HL-60 (cell line): Measurements from ENCODE around the gene BRAP.
"Not testable (repeated sequence)": the region's sequence is repeated elsewhere in the genome, so short reads cannot be mapped to it uniquely, and the experiment has no call there.

Source experiments
- DNase-seq, 2 experiments: peaks; one replicate each; pipeline ENCODE4 v3.0.0-alpha.2; 2010 to 2020; ENCODE audit warnings: low read depth in 1 of 2, low spot score in 1 of 2
- H3K27ac ChIP-seq: fragments of 250-450 bp; sonication (Bioruptor Pico); replicated peaks from 2 replicates; pipeline ENCODE4 v1.5.1; 2020; ENCODE audit warnings: mild to moderate bottlenecking, moderate library complexity
- H3K27me3 ChIP-seq: fragments of 250-450 bp; sonication (Bioruptor Pico); 2 replicates; pipeline ENCODE4 v1.5.1; 2021; ENCODE audit warnings: mild to moderate bottlenecking, moderate library complexity; ENCODE audit not compliant: insufficient read depth, poor library complexity, severe bottlenecking
- H3K4me3 ChIP-seq: replicated peaks from 2 replicates; pipeline ENCODE4 v1.5.1; 2011; ENCODE audit warnings: mild to moderate bottlenecking, control low read depth, low read length; ENCODE audit not compliant: insufficient read depth
- GABPA ChIP-seq: IDR thresholded peaks from 2 replicates; pipeline ENCODE4 v1.6.1; 2012; ENCODE audit warnings: low read depth
- POLR2AphosphoS5 ChIP-seq: IDR thresholded peaks from 2 replicates; pipeline ENCODE4 v1.6.1; 2012; ENCODE audit warnings: low read depth
- REST ChIP-seq: IDR thresholded peaks from 2 replicates; pipeline ENCODE4 v1.6.1; 2012; ENCODE audit warnings: low read depth; ENCODE audit not compliant: insufficient replicate concordance
- SPI1 ChIP-seq: IDR thresholded peaks from 2 replicates; pipeline ENCODE4 v1.6.1; 2012; ENCODE audit warnings: low read depth, mild to moderate bottlenecking, borderline replicate concordance
- TF ChIP-seq, protein P1 (sequence below): IDR thresholded peaks from one replicate; pipeline ENCODE4 v1.5.1; 2011; ENCODE audit warnings: low read length, control low read depth, inconsistent platforms; ENCODE audit not compliant: insufficient read depth

The BRAP gene

DNA sequence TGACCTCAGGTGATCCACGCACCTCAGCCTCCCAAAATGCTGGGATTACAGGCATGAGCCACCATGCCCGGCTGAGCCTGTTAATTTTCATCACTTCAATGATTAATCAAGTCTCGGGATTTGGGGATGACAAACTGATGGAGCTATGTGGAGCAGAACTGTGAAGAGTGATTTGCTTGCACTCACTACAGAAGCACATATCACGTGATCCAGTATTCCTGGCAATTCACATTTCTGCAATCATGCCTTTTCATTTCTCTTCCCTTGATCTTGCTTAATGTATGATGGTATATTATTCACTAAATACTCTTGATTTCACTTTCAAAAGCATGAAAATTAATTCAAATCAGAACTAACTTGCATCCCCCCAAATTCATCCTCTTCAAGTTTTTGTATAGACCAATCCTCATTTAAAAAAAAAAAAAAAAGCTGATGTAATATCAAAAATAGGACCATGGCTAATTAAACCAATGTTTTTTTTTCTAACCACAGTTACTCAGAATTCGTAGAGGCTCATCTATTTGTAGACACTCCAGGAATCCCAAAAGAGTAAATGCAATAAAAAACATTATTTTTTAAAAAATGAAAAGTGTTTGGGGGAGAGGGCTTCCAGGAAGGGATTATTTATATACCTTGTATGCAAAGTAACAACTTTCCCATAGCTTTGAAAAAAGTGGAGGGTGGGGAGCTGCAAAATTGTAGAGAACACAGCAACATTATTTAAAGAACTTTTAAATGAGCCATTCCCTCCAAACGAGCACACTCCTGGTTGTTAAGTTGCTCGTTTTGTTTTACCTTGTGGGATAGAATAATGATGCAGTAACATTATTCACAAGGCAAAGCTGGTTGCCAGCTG is 79.6 kb downstream of the BRAP start:
- H3K4me3 ChIP-seq, result no peak overlapping the region
- no peak for DNase-seq
- H3K27ac ChIP-seq, result no peak overlapping the region
- TF ChIP-seq POLR2AphosphoS5 (no peak), REST (no peak), SPI1 (no peak), GABPA (no peak)
- TF ChIP-seq, protein P1, sequence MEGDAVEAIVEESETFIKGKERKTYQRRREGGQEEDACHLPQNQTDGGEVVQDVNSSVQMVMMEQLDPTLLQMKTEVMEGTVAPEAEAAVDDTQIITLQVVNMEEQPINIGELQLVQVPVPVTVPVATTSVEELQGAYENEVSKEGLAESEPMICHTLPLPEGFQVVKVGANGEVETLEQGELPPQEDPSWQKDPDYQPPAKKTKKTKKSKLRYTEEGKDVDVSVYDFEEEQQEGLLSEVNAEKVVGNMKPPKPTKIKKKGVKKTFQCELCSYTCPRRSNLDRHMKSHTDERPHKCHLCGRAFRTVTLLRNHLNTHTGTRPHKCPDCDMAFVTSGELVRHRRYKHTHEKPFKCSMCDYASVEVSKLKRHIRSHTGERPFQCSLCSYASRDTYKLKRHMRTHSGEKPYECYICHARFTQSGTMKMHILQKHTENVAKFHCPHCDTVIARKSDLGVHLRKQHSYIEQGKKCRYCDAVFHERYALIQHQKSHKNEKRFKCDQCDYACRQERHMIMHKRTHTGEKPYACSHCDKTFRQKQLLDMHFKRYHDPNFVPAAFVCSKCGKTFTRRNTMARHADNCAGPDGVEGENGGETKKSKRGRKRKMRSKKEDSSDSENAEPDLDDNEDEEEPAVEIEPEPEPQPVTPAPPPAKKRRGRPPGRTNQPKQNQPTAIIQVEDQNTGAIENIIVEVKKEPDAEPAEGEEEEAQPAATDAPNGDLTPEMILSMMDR, result no peak
- no peaks in the 10 kb centered on the region for H3K27me3 ChIP-seq

- not testable (repeated sequence) for H3K4me3 ChIP-seq
Measured at GRCh38 chr12:111602857-111603256, 82.9 kb downstream of the BRAP start.

DNA sequence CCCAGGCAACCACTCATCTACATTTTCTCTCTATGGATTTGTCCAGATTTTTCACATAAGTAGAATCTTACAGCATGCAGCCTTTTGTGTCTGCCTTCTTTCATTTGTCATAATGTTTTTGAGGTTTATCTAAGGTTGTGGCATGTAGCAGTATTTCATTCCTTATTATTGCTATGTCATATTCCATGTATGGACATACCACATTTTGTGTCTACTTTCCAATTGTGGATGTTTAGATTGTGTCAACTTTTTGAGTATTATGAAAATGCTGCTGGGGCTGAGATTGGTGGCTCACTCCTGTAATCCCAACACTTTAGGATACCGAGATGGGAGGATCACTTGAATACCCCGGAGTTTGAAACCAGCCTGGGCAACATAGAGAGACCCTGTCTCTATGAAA is 83.4 kb downstream of the BRAP start:
- no peak overlapping the region for H3K4me3 ChIP-seq
- H3K27me3 ChIP-seq, result no peaks in the 10 kb centered on the region
- no peak overlapping the region for H3K27ac ChIP-seq
- TF ChIP-seq POLR2AphosphoS5 (no peak), SPI1 (no peak)
- TF ChIP-seq, protein P1, result no peak
- DNase-seq, result no peak

More at GRCh38 chr12:111602857-111603256, 82.9 kb downstream of the BRAP start:
- H3K27ac ChIP-seq, H3K27me3 ChIP-seq, DNase-seq: not testable (repeated sequence)

DNA sequence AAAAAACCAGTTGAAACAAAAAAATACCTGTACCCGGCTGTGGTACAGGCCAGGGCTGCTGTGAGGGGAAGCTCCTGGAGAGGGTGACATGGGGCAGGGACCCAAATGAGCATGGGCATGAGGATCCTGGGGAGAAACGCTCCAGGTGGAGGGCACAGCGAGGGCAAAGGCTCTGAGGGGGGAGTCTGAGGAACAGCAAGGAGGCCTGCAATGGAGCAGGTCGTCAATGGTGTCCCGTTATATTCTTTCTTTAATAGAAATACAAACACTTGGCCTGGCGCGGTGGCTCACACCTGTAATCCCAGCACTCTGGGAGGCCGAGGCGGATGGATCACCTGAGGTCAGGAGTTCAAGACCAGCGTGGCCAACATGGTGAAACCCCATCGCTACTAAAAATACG is 84.8 kb downstream of the BRAP start:
- H3K27me3 ChIP-seq, DNase-seq, H3K27ac ChIP-seq, H3K4me3 ChIP-seq: not testable (repeated sequence)

DNA sequence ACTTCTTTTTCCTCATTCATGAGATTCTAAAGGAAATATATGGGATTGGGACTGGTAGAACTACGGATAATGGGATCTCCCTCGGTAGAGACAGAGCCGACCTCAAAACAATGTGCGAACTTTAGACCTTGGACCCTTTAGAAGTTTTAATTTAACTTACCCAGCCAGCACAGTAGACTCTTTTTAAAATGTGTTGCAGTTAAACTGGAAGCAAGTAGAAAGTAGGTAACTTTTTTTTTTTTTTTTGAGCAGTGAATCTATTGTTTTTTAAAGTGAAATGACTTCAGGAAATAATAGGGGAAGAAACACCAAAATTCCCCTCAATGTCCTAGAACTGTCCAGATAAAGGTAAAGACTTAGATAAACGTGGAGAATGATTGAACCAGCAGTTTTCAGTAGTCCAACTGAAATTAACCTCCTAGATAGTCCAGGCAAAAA is 85.5 kb downstream of the BRAP start:
- Histone ChIP-seq H3K27ac (peak overlapping the region; percentile 91), H3K27me3 (no peaks in the 10 kb centered on the region), H3K4me3 (peak overlapping the region; percentile 98)
- TF ChIP-seq, protein P1, result no peak
- DNase-seq, result no peak
